H1 (cell line): ENCODE data around the gene CHD6. TPM values are rescaled to one million over a fixed set of nuclear protein-coding genes. Genes with fewer than 3 reads are reported as not detected.

Experiments
- CTCF ChIA-PET: fragments of 300-600 bp; sonication (Branson Sonifier 250); formaldehyde crosslinking; loops from one replicate; lab custom pipeline; 2021; ENCODE audit not compliant: partially characterized antibody; lab: Charles Lee
- POLR2A ChIA-PET: fragments of 300-600 bp; sonication (Branson Sonifier 250); formaldehyde crosslinking; loops from one replicate; lab custom pipeline; 2021; ENCODE audit warnings: inconsistent platforms; ENCODE audit not compliant: partially characterized antibody; lab: Charles Lee
- DNase-seq, 2 experiments: peaks; one replicate each; pipeline versions ENCODE4 v3.0.0 to v3.0.0-alpha.2; 2010 to 2022; ENCODE audit warnings: low spot score in 2 of 2, low read depth in 1 of 2, mixed read lengths in 1 of 2
- FAIRE-seq: peaks from 2 replicates; lab custom pipeline; 2011; peaks lifted over from hg19 to GRCh38; lab: Jason Lieb, UNC
- H2AFZ ChIP-seq: 2 replicates; pipeline ENCODE4 v1.8.1; 2012; ENCODE audit warnings: low read length, inconsistent platforms
- H2AK5ac ChIP-seq: 2 replicates; pipeline ENCODE4 v1.6.1; 2013; ENCODE audit warnings: low read depth, low read length
- H2BK120ac ChIP-seq: replicated peaks from 2 replicates; pipeline ENCODE3; 2013; ENCODE audit warnings: low read depth, low read length, inconsistent platforms
- H2BK12ac ChIP-seq: 2 replicates; pipeline ENCODE4 v1.6.1; 2013; ENCODE audit warnings: low read depth, low read length
- H2BK15ac ChIP-seq: 2 replicates; pipeline ENCODE4 v1.6.1; 2013; ENCODE audit warnings: low read length
- H2BK20ac ChIP-seq: 2 replicates; pipeline ENCODE4 v1.6.1; 2013; ENCODE audit warnings: low read length
- H2BK5ac ChIP-seq: 2 replicates; pipeline ENCODE4 v1.6.1; 2013; ENCODE audit warnings: low read depth, low read length
- H3K14ac ChIP-seq: 2 replicates; pipeline ENCODE4 v1.6.1; 2013; ENCODE audit warnings: inconsistent platforms; ENCODE audit not compliant: insufficient read length
- H3K18ac ChIP-seq: 2 replicates; pipeline ENCODE4 v1.6.1; 2013; ENCODE audit warnings: low read length; ENCODE audit errors: extremely low read depth
- H3K23ac ChIP-seq: 2 replicates; pipeline ENCODE4 v1.6.1; 2013; ENCODE audit warnings: inconsistent platforms; ENCODE audit not compliant: insufficient read length
- H3K23me2 ChIP-seq: 2 replicates; pipeline ENCODE4 v1.6.1; 2013; ENCODE audit warnings: low read depth, low read length
- H3K27ac ChIP-seq: 2 replicates; pipeline ENCODE4 v1.6.1; 2011; ENCODE audit warnings: low read depth, low read length, inconsistent platforms
- H3K27me3 ChIP-seq, 4 experiments: replicated peaks in 1 of 4; 1 replicate in 1 of 4; 2 replicates in 3 of 4; pipeline versions ENCODE4 v1.6.1 to v1.8.1; 2011 to 2013; ENCODE audit warnings: low read length in 3 of 4, mild to moderate bottlenecking in 3 of 4, inconsistent platforms in 2 of 4, mixed read lengths in 2 of 4, moderate library complexity in 1 of 4; ENCODE audit not compliant: control insufficient read depth in 3 of 4, insufficient read depth in 3 of 4; ENCODE audit errors: extremely low read depth in 1 of 4
- H3K36me3 ChIP-seq, 4 experiments: 2 replicates each; pipeline versions ENCODE4 v1.6.1 to v1.8.1; 2011 to 2013; ENCODE audit warnings: mild to moderate bottlenecking in 4 of 4, low read length in 3 of 4, moderate library complexity in 2 of 4, control low read depth in 1 of 4, inconsistent platforms in 1 of 4; ENCODE audit not compliant: insufficient read depth in 4 of 4, control insufficient read depth in 2 of 4
- H3K4ac ChIP-seq: replicated peaks from 2 replicates; pipeline ENCODE3; 2013; ENCODE audit warnings: low read length, low read depth, mixed read lengths, inconsistent platforms; ENCODE audit not compliant: insufficient read length
- H3K4me1 ChIP-seq, 4 experiments: replicated peaks in 1 of 4; 1 replicate in 1 of 4; 2 replicates in 3 of 4; pipeline versions ENCODE4 v1.6.1 to v1.8.1; 2011 to 2013; ENCODE audit warnings: low read length in 3 of 4, inconsistent platforms in 2 of 4, mixed read lengths in 1 of 4; ENCODE audit not compliant: insufficient read depth in 4 of 4, control insufficient read depth in 3 of 4
- H3K4me2 ChIP-seq, 2 experiments: 2 replicates each; pipeline versions ENCODE4 v1.6.1 to v1.8.1; 2011 to 2013; ENCODE audit warnings: low read depth in 2 of 2, low read length in 2 of 2, control low read depth in 1 of 2, inconsistent platforms in 1 of 2, mild to moderate bottlenecking in 1 of 2; ENCODE audit not compliant: insufficient read depth in 1 of 2
- H3K4me3 ChIP-seq, 4 experiments: fragments of 200-600, 300-600 bp in 1 of 4; sonication (generic), shearing (Covaris generic), sonication (Bioruptor Twin) in 1 of 4; 2 replicates each; pipeline versions ENCODE4 v1.5.1 to v1.8.1; 2011 to 2016; ENCODE audit warnings: low read length in 4 of 4, low read depth in 3 of 4, control low read depth in 2 of 4, inconsistent platforms in 2 of 4, mild to moderate bottlenecking in 2 of 4, mixed read lengths in 1 of 4, moderate library complexity in 1 of 4; ENCODE audit not compliant: insufficient read depth in 2 of 4; ENCODE audit errors: extremely low read depth in 1 of 4
- H3K56ac ChIP-seq: replicated peaks from 2 replicates; pipeline ENCODE3; 2013; ENCODE audit warnings: low read depth, mild to moderate bottlenecking, mixed read lengths, low read length, inconsistent platforms; ENCODE audit not compliant: insufficient read length
- H3K79me1 ChIP-seq: 2 replicates; pipeline ENCODE4 v1.6.1; 2013; ENCODE audit warnings: low read depth, low read length, control low read depth
- H3K79me2 ChIP-seq, 2 experiments: 2 replicates each; pipeline versions ENCODE4 v1.6.1 to v1.8.1; 2012 to 2013; ENCODE audit warnings: low read length in 2 of 2, mild to moderate bottlenecking in 2 of 2, inconsistent platforms in 1 of 2; ENCODE audit not compliant: insufficient read depth in 2 of 2, control insufficient read depth in 1 of 2
- H3K9ac ChIP-seq, 4 experiments: replicated peaks in 1 of 4; 1 replicate in 1 of 4; 2 replicates in 3 of 4; pipeline versions ENCODE4 v1.6.1 to v1.8.1; 2011 to 2013; ENCODE audit warnings: low read depth in 3 of 4, low read length in 3 of 4, control low read depth in 2 of 4, mild to moderate bottlenecking in 2 of 4, moderate library complexity in 2 of 4, inconsistent platforms in 1 of 4; ENCODE audit errors: extremely low read depth in 1 of 4
- H3K9me3 ChIP-seq, 2 experiments: 2 replicates each; pipeline versions ENCODE4 v1.6.1 to v1.8.1; 2012 to 2013; ENCODE audit warnings: mild to moderate bottlenecking in 2 of 2, moderate library complexity in 2 of 2, control low read depth in 1 of 2, inconsistent platforms in 1 of 2, low read depth in 1 of 2, low read length in 1 of 2, mixed read lengths in 1 of 2; ENCODE audit not compliant: insufficient read depth in 2 of 2
- H4K20me1 ChIP-seq, 2 experiments: replicated peaks in 1 of 2; 2 replicates each; pipeline versions ENCODE3 to v1.8.1; 2011 to 2013; ENCODE audit warnings: inconsistent platforms in 2 of 2, low read length in 2 of 2, mild to moderate bottlenecking in 1 of 2; ENCODE audit not compliant: insufficient read depth in 2 of 2, control insufficient read depth in 1 of 2
- H4K5ac ChIP-seq: 2 replicates; pipeline ENCODE4 v1.6.1; 2013; ENCODE audit warnings: low read length, low read depth, mixed read lengths, inconsistent platforms; ENCODE audit not compliant: insufficient read length
- H4K8ac ChIP-seq: 2 replicates; pipeline ENCODE4 v1.8.0; 2013; ENCODE audit warnings: mild to moderate bottlenecking, moderate library complexity, low read length, inconsistent platforms; ENCODE audit not compliant: insufficient read depth; ENCODE audit errors: extremely low read depth
- H4K91ac ChIP-seq: replicated peaks from 2 replicates; pipeline ENCODE3; 2013; ENCODE audit warnings: low read length, mixed read lengths, inconsistent platforms; ENCODE audit not compliant: insufficient read length
- ATF2 ChIP-seq: IDR thresholded peaks from 2 replicates; pipeline ENCODE4 v1.6.1; 2012; ENCODE audit warnings: low read length, inconsistent platforms
- CBX8 ChIP-seq: fragments of 300-800, 300-1000 bp; sonication (generic); IDR thresholded peaks from 2 replicates; pipeline ENCODE4 v1.7.1; 2016; ENCODE audit warnings: low read depth, low read length, borderline replicate concordance
- CHD1 ChIP-seq: IDR thresholded peaks from 2 replicates; pipeline ENCODE4 v1.6.1; 2012; ENCODE audit warnings: low read depth, low read length, improper control_type of control experiment
- CHD2 ChIP-seq: IDR thresholded peaks from 2 replicates; pipeline ENCODE4 v1.6.1; 2012; ENCODE audit warnings: low read length, improper control_type of control experiment
- FOSL1 ChIP-seq: IDR thresholded peaks from 2 replicates; pipeline ENCODE4 v1.6.1; 2011; ENCODE audit warnings: mild to moderate bottlenecking, low read depth, low read length, moderate library complexity; ENCODE audit not compliant: insufficient read depth
- GABPA ChIP-seq: IDR thresholded peaks from 2 replicates; pipeline ENCODE4 v1.6.1; 2011; ENCODE audit warnings: mild to moderate bottlenecking, low read length, moderate library complexity, borderline replicate concordance; ENCODE audit not compliant: insufficient read depth
- MAFK ChIP-seq: IDR thresholded peaks from 2 replicates; pipeline ENCODE4 v1.6.1; 2012; ENCODE audit warnings: low read depth, mild to moderate bottlenecking, improper control_type of control experiment, low read length
- POLR2AphosphoS5 ChIP-seq: IDR thresholded peaks from 2 replicates; pipeline ENCODE4 v1.6.1; 2011; ENCODE audit warnings: low read depth, low read length
- RNF2 ChIP-seq: fragments of 200-900, 300-1000 bp; sonication (generic); IDR thresholded peaks from 2 replicates; pipeline ENCODE4 v1.7.1; 2016; ENCODE audit warnings: borderline replicate concordance, low read depth, mild to moderate bottlenecking, antibody characterized with exemption, low read length; ENCODE audit not compliant: poor library complexity, severe bottlenecking; ENCODE audit errors: missing control alignments
- SIX5 ChIP-seq: IDR thresholded peaks from 2 replicates; pipeline ENCODE4 v1.6.1; 2011; ENCODE audit warnings: mild to moderate bottlenecking, low read depth, low read length
- SP1 ChIP-seq: IDR thresholded peaks from 2 replicates; pipeline ENCODE4 v1.6.1; 2011; ENCODE audit warnings: low read depth, low read length
- SRF ChIP-seq: IDR thresholded peaks from 2 replicates; pipeline ENCODE4 v1.6.1; 2011; ENCODE audit warnings: mild to moderate bottlenecking, low read depth, low read length, moderate library complexity
- TEAD4 ChIP-seq: IDR thresholded peaks from 2 replicates; pipeline ENCODE4 v1.6.1; 2012; ENCODE audit warnings: low read depth, low read length, inconsistent platforms, mixed read lengths
- WGBS, 2 experiments: shearing (Covaris generic) in 1 of 2; methylation state at CpG; one replicate each; pipeline versions ENCODE4 v1.1.6 to v1.1.7; 2013 to 2015; ENCODE audit warnings: low lambda C conversion rate in 2 of 2, mixed read lengths in 2 of 2, inconsistent platforms in 1 of 2, low coverage in 1 of 2, missing lambda C conversion rate in 1 of 2; ENCODE audit not compliant: insufficient replicate concordance in 2 of 2, insufficient coverage in 1 of 2, insufficient read length in 1 of 2; ENCODE audit errors: extremely low coverage in 1 of 2, missing lambda C conversion rate in 1 of 2; 5-methylcytosine and 5-hydroxymethylcytosine counted together
- polyA plus RNA-seq, 7 experiments: library from polyadenylated mRNA; depleted of rRNA in 3 of 7; stranded (reverse) in 5 of 7; unstranded in 2 of 7; fragments of >200 nt in 5 of 7; fragments of 200-250 nt in 2 of 7; gene quantifications; 1 replicate in 5 of 7; 2 replicates in 1 of 7; 4 replicates in 1 of 7; pipeline versions ENCODE4 v1.2.1 to v1.2.3, GENCODE V29; 2011 to 2013; ENCODE audit warnings: missing spikeins in 2 of 7, mixed read lengths in 2 of 7
- total RNA-seq: library from RNA; stranded (reverse); fragmentation: NEBNext Ultra II Directional; extraction: Animal tissue kit (Norgen Biotek cat#: 25700); gene quantifications from 2 replicates; pipeline ENCODE4 v1.2.1, GENCODE V29; 2021

The CHD6 gene
- total and polyA plus RNA-seq, 2 of the 8 experiments (the other 6 are each of a cell fraction or from before 2014, with no cell fraction given), result 11.1 to 62.9 TPM

DNA sequence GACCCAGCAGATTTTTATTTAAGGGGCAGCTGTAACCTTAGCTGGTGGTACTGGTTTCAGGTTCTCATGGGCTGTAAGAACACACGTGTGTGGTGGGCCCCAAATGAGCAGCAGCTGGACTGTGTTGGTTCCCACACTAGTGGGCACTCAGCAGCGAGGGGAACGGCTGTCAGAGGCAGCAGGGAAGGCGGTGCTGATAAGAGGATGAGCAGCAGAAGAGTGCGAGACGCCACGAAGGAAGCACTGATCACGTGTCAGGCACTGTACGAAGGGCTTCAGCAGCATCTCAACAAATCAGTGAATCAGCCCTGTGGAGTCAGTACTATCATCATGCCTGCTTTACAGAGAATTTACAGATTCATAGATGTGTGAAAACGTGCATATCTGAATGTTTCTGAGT, 210.6 kb downstream of the CHD6 start:
- H4K20me1 ChIP-seq, result peaks cover 1 to 8% of the 10 kb centered on the region in 2 experiments
- no peak overlapping the region for H4K91ac ChIP-seq
- H2BK12ac ChIP-seq, result no peak overlapping the region
- no peak overlapping the region for H3K27ac ChIP-seq
- no peaks in the 10 kb centered on the region for H3K4me1 ChIP-seq
- H3K23ac ChIP-seq, result no peak overlapping the region
- H3K18ac ChIP-seq, result no peak overlapping the region
- no peaks in the 10 kb centered on the region for H3K23me2 ChIP-seq
- H3K56ac ChIP-seq, result no peak overlapping the region
- H4K5ac ChIP-seq, result no peak overlapping the region
- no peak overlapping the region for H3K4me2 ChIP-seq
- H3K36me3 ChIP-seq, result peaks cover 25 to 92% (median 58%) of the 10 kb centered on the region in 4 experiments
- no peak for DNase-seq
- no peak overlapping the region for H3K14ac ChIP-seq
- H4K8ac ChIP-seq, result no peak overlapping the region
- H3K4ac ChIP-seq, result no peak overlapping the region
- no peak overlapping the region for H2BK120ac ChIP-seq
- H2BK5ac ChIP-seq, result no peak overlapping the region
- no peak overlapping the region for H2AFZ ChIP-seq
- H3K79me2 ChIP-seq, result no peaks in the 10 kb centered on the region
- no peak overlapping the region for H3K4me3 ChIP-seq
- H3K9ac ChIP-seq, result no peak overlapping the region
- H3K9me3 ChIP-seq, result no peaks in the 10 kb centered on the region
- no peak overlapping the region for H2AK5ac ChIP-seq
- no peaks in the 10 kb centered on the region for H3K79me1 ChIP-seq
- no peak overlapping the region for H2BK20ac ChIP-seq
- ChIA-PET POLR2A (interaction anchor here (1.5 kb wide), 1 partner anchor 9 kb away, joined by 3 read pairs; no protein-coding TSS in a partner anchor), CTCF (interaction anchor here (1.2 to 1.7 kb wide), 3 partner anchors 8 to 25 kb away, joined by 3 to 4 read pairs (median 3); no protein-coding TSS in a partner anchor)
- 90% methylated on average over 10 of the region's 10 CpGs; no CpG with 5 or more reads in 1 of the 2 experiments for WGBS, 2 experiments
- FAIRE-seq, result no peak
- H2BK15ac ChIP-seq, result no peak overlapping the region
- no peaks in the 10 kb centered on the region for H3K27me3 ChIP-seq
- TF ChIP-seq CBX8 (no peak), SIX5 (no peak), SP1 (no peak), MAFK (no peak), ATF2 (no peak), FOSL1 (no peak), CHD1 (no peak), GABPA (no peak), CHD2 (no peak), RNF2 (no peak), SRF (no peak), TEAD4 (no peak), POLR2AphosphoS5 (no peak)
